ENCODE measurements around the gene SLC6A1.
"Not testable (repeated sequence)": the region's sequence is repeated elsewhere in the genome, so short reads cannot be mapped to it uniquely, and the experiment has no call there.

SLC6A1 gene

GRCh38 chr3:11059799-11060115, 67.2 kb downstream of the SLC6A1 start:
- DNase-seq (ENCODE audit: low spot score), result no peak

DNA sequence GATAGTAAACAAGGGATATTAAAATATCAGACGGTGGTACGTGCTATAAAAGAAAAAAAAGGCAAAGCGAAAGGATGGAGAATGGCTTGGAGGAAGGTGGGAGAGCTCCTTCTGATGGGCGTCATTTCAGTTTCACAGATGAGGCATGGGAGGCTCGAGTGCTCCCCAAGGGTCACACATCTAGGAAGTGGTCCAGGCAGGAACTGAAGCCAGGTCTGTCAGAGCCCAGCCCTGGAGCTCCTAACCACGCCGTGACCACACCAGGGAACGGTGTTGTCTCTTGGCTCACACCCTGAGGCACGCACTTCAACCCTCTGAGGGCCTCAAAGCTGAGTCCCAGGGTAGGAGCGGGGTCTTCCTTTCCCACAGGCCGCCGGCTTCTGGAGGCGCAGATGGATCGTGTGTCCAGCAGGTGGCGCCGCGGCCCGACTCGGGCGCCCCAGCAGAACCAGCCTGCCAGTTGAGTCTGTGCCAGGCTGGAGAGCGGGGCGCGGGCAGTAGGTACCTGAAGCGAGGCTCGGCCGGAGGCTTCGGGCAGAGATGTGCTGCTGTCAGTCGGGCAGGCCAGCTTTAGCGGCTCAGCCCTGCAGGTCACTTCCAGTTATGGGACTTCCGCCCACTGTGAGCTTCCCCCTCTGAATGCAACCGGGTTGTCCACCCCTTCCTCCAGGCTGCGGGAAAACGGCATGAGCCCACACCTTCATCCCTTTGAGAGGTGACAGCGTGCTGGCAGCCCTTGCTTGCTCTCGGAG, 68.1 kb downstream of the SLC6A1 start:
- DNase-seq (ENCODE audit: low spot score), result peak; percentile 71

- DNase-seq (ENCODE audit: low spot score), result not testable (repeated sequence)
These were observed 68.8 kb downstream of the SLC6A1 start for GRCh38 chr3:11061268-11061871.

GRCh38 chr3:11062704-11063103, 70.2 kb downstream of the SLC6A1 start:
- DNase-seq (ENCODE audit: low spot score), result no peak

DNA sequence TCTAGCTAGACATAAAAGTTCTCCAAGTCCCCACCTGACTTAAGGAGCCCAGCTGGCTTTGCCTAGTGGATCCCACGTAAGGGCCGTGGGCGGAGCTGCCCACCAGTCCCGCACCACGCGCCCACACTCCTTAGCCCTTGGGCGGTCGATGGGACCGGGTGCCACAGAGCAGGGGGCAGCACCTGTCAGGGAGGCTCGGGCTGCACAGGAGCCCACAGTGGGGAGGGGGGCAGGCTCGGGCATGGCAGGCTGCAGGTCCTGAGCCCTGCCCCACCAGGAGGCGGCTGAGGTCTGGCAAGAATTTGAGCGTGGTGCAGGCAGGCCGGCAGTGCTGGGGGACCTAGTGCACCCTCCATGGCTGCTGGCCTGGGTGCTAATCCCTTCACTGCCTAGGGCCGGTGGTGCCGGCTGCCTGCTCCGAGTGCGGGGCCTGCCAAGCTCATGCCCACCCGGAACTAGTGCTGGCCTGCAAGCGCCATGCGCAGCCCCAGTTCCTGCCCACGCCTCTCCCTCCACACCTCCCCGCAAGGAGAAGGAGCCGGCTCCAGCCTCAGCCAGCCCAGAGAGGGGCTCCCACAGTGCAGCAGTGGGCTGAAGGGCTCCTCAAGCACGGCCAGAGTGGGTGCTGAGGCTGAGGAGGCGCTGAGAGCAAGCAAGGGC, 78.7 kb downstream of the SLC6A1 start:
- no peak for DNase-seq (ENCODE audit: low spot score)

DNA sequence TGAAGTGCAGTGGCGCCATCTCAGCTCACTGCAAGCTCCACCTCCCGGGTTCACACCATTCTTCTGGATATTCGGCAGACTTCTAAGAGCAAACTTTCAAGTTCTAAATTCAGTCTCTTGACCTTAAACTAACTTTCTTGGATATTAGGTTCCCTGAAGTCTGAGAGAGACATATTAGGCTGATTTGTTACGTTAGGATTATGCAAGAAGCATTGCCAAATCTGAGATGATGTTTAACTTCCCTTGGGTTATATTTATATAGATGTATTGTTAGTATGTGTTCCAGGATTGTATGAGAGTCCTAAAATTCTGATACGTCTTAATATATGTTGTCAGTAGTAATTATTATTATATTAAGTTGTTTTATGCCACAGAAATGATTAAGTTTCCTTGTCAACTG, 80.1 kb downstream of the SLC6A1 start:
- no peak for DNase-seq (ENCODE audit: low spot score)

DNA sequence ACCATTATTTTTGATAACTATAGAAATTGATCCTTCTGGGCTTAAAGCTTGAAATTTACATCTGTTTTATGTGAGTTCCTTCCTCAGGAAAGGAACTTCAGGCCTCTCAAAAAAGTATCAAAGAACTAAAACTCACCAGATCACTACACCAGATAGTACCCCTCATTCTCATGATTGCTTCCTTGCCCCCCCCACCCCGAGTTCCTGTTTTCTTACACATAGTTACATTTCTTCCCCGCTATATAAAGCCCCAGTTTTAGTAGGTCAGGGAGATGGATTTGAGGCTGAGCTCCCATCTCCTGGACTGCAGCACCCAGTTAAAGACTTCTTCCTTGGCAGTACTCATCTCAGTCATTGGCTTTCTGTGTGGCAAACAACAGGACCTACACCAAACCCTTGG, 81.5 kb downstream of the SLC6A1 start:
- DNase-seq (ENCODE audit: low spot score), result no peak

DNA sequence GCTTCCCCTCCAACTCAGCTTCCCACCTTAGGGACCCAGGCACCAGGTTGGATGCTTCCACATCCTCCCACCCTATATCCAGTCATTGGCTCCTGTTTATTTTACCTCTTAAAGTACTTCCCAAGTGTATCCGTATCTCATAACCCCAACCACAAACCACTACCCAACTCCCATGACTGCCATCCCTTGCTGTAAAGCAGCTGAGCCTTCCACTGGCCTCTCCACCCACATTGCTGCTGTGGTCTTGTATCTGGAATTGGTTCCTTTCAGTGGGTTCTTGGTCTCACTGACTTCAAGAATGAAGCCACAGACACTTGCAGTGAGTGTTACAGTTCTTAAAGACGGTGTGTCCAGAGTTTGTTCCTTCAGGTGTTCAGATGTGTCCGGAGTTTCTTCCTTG, 81.9 kb downstream of the SLC6A1 start:
- DNase-seq (ENCODE audit: low spot score), result no peak

DNA sequence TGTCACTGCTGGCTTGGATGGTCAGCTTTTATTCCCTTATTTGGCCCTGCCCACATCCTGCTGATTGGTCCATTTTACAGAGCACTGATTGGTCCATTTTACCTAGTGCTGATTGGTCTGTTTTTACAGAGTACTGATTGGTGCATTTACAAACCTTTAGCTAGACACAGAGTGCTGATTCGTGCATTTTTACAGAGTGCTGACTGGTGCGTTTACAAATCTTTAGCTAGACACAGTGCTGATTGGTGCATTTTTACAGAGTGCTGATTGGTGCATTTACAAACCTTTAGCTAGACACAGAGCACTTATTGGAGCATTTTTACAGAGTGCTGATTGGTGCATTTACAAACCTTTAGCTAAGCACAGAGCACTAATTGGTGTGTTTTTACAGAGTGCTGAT, 82.6 kb downstream of the SLC6A1 start:
- DNase-seq (ENCODE audit: low spot score), result not testable (repeated sequence)

- DNase-seq (ENCODE audit: low spot score), result no peak
These were observed 84.2 kb downstream of the SLC6A1 start for GRCh38 chr3:11076711-11077110.

- DNase-seq (ENCODE audit: low spot score), result no peak
These were observed 84.9 kb downstream of the SLC6A1 start for GRCh38 chr3:11077466-11077865.

GRCh38 chr3:11078826-11079515, 86.4 kb downstream of the SLC6A1 start:
- DNase-seq (ENCODE audit: low spot score), result no peak

GRCh38 chr3:11080492-11080891, 87.9 kb downstream of the SLC6A1 start:
- DNase-seq (ENCODE audit: low spot score), result no peak

- DNase-seq (ENCODE audit: low spot score), result no peak
These were observed 91.5 kb downstream of the SLC6A1 start for GRCh38 chr3:11084098-11084497.

DNA sequence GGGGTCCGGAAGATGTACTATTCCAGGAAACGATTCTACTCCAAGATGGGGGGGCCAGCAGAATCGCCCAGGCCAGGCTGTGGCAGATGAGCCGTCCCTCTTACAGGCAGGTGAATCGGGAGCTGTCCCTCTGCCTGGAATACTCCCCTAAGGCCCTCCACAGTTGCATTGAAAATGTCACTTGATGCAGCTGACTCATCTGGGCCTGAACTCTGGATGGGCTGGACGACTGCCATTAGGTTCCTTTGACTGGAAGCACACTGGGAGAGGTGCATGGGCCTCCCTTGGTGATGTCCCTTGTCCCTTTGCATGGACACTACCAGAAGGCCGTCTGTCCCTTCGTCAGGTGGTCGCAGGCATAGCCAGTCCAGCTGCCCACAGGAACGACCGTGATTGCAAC, 92.1 kb downstream of the SLC6A1 start:
- no peak for DNase-seq (ENCODE audit: low spot score)

DNA sequence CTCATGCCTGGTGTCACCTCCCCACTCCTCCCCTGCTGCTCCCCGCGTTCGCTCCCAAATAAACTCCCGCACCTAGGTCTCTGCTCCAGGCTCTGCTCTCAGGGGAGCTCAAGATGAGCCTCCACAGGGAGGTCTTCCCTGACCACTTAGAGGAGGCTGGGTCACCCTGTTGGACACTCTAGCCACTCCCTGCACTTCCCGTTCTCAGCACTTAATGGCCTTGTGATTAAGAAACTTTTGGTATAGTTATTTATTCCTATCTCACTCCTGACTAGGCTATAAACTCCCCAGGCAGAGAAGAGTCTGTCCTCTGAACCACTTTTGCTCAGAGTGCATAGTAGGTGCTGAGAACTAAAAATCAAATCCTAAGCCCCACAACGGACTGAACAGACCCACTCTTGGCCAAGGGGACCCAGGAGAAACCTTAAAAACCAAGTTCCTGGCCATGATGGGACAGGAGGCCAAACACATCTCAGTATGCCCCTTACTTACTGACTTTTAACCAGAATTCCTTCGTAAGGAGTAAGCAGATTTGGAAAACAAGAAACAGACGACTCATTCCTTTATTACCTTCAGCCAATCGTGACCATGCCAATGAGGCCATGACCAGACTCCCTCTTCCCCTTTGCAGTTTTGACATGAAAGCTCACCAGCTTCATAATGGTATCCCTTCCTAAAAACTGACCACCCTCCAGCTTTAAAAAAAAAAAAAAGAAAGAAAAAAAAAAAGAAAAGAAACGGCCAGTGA, 92.7 kb downstream of the SLC6A1 start:
- DNase-seq (ENCODE audit: low spot score), result no peak

DNA sequence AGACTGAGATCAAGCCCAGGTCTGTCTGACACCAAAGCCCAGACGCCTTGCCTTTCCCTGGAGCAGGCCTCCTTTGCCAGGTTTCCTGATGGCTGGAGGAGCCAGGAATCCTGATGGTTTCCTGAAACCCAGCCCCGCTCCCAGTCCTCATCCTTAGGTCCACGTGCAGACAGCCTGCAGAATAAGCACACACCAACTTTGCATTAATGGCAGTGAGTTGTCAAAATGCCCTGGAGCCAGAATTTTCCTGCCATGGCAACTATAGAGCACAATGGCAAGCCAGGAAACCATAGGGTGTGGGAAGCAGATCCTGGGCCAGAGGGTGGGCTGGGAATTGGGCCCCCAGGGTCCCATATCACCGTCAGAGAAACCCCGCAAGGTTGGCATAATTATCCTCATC, 94.3 kb downstream of the SLC6A1 start:
- no peak for DNase-seq (ENCODE audit: low spot score)

- DNase-seq (ENCODE audit: low spot score), result no peak
These were observed 95.5 kb downstream of the SLC6A1 start for GRCh38 chr3:11088066-11088465.

- no peak for DNase-seq (ENCODE audit: low spot score)
These were observed 96.3 kb downstream of the SLC6A1 start for GRCh38 chr3:11088831-11089230.

Measured in hepatic stellate cell (primary cell).